Measurements from ENCODE around the gene AICDA.

The AICDA gene

GRCh38 chr12:8554451-8555195 lies 58.0 kb downstream of the AICDA start:
- DNase-seq (ENCODE audit: low read depth in 2 of 2) = no peak

DNA sequence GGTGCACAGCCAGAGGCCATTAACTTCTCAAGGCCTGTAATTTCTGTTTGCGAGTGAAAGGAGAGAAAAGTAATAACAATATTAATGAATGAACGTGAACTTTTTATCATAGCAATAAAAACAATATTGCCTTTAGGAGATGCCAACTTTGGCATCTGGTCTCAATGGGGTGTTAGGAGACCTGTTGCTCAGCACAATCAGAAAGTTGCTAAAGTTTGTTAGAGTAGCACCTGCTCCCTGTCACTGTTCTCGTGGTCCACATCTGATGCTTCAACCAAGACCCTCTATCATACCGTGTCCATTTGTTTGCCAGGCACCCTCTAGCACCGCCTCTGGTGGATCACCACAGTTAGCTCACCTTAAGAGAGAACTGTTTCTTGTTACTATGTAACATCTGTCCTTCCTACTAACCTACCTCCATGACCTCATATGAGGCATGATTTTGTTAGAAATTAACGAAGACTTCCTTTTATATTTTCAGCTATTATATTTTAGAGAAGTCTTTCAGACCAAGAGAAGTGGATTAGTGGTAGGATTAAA lies 59.5 kb downstream of the AICDA start:
- no peak for DNase-seq (ENCODE audit: low read depth in 2 of 2)
